AG09309 (cell line): Measurements from ENCODE around the gene CACNA1I.

Source experiments
- DNase-seq: peaks from one replicate; pipeline ENCODE4 v3.0.0-alpha.2; 2010; ENCODE audit warnings: low read depth
- H3K4me3 ChIP-seq: 2 replicates; pipeline ENCODE4 v1.5.1; 2011; ENCODE audit warnings: mild to moderate bottlenecking, low read depth, low read length, moderate library complexity; ENCODE audit not compliant: control insufficient read depth
- CTCF ChIP-seq: IDR thresholded peaks from 2 replicates; pipeline ENCODE4 v1.5.1; 2011; ENCODE audit warnings: mild to moderate bottlenecking, low read depth, low read length, inconsistent platforms; ENCODE audit not compliant: insufficient read depth, control insufficient read depth; ENCODE audit errors: missing control alignments

The CACNA1I gene

GRCh38 chr22:39661842-39662685 is 91.5 kb downstream of the CACNA1I start:
- H3K4me3 ChIP-seq: no peak overlapping the region
- TF ChIP-seq CTCF: no peak
- DNase-seq: no peak

- no peak overlapping the region for H3K4me3 ChIP-seq
- no peak for DNase-seq
These were observed 92.1 kb downstream of the CACNA1I start for GRCh38 chr22:39662686-39663052.

GRCh38 chr22:39663751-39664150 is 93.2 kb downstream of the CACNA1I start:
- no peak overlapping the region for H3K4me3 ChIP-seq
- DNase-seq: no peak
- no peak for TF ChIP-seq CTCF

More at GRCh38 chr22:39662686-39663052, 92.1 kb downstream of the CACNA1I start:
- TF ChIP-seq CTCF: no peak

DNA sequence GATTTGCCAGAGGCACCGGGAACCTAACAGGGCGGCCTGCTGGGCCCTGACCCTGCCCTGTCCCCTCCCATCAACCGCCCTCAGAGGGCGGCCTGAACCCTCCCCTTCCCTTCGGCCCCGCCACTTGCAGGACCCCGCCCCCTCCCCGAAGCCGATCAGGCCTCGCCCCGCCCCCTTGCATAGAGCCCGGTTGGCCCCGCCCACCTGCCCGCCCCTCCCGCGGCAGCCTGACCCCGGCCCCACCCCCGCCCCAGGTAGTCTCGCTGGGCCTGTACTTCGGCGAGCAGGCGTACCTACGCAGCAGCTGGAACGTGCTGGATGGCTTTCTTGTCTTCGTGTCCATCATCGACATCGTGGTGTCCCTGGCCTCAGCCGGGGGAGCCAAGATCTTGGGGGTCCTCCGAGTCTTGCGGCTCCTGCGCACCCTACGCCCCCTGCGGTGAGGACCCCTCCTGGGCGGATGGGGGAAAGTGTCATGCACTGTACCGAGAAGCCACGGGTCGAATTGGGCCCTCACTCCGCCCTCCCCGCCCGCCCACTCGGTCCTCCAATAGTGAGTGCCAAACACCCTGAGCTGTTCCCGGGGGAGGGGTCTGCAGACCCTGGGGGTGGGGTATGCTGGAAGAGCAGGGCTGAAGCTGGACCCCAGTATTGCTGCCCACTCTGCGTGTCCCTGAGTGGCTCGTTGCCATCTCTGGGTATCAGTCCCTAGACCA is 94.1 kb downstream of the CACNA1I start:
- no peak for DNase-seq
- TF ChIP-seq CTCF: no peak

GRCh38 chr22:39665229-39665628 is 94.7 kb downstream of the CACNA1I start:
- no peak for TF ChIP-seq CTCF
- DNase-seq: no peak
- no peak overlapping the region for H3K4me3 ChIP-seq

More for the DNA sequence above, 94.1 kb downstream of the CACNA1I start:
- H3K4me3 ChIP-seq: no peak overlapping the region

DNA sequence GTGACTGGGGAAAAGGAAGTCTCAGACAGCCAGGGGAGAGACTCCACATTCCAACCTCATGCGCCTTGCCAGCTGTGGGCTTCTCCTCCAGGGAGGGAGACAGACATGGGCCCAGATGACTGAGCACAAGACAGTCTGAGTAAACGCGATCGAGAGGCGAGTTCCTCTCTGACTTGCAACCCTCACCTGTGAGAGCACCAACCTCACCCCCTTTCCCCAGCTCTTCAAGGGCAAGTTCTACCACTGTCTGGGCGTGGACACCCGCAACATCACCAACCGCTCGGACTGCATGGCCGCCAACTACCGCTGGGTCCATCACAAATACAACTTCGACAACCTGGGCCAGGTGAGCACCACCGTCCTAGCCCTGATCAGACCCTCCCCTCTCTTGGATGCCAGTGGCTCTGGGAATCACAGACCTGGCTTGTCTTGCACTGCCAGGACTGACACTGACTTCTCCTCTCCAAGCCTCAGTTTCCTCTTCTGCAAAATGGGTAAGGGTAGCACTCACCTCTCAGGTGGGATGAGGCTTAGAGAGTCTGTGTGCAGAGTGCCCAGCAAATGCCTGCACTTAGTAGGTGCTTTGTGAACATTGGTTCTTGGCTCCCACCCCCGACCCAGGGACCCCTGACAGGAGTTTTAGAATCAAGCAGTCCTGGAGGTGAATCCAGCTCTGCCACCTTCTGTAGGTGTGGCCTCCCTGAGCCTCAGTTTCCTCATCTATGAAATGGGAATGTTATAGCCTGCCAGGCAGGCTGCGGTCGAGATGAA is 95.3 kb downstream of the CACNA1I start:
- no peak overlapping the region for H3K4me3 ChIP-seq
- DNase-seq: no peak
- no peak for TF ChIP-seq CTCF
